HG03558 (cell line): ENCODE data around the gene CTNNBIP1.

Experiments used
- ATAC-seq: cut with Tn5 transposase; IDR thresholded peaks from one replicate; pipeline ENCODE4 v1.9.1; 2021; ENCODE audit warnings: moderate number of reproducible peaks; ENCODE audit not compliant: unreplicated experiment; ENCODE audit errors: extremely low read depth

CTNNBIP1 gene

GRCh38 chr1:9860887-9861286 is 49.2 kb downstream of the CTNNBIP1 start:
- no peak for ATAC-seq

DNA sequence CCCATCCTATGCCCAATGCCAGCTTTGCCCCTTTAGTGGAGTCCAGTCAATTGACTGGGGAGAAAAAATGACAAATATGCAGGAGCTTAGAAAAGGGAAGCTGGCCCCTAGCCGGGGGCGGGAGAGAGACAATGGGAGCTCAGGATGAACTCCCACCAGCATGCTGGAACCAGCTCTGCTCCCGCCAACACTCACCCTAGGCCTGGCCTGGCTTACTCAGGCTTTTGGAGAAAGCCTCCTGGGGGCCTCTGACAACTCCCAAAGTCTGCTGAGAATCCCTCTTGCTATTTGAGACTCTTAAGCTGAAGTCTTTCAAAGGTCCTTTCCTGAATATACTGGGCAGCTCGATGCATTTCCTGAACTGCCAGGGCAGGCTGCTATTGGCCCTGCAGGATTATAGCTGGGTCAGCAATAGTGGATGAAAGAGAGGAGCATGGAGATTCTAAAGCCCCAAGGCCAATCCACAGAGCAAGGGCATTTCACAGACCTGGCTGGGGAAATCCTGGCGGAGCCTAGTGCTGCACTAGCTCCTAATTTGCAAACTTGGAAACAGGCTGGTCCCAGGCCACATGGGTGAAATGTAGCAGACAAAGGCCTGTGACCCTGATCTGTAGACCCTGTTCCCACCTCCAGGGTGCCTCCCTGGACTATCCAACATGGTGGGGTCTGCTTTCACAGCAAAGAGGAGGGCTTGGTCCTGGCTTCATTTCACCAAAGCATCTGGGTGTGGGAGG is 50.6 kb downstream of the CTNNBIP1 start:
- ATAC-seq = no peak

- no peak for ATAC-seq
Observed at GRCh38 chr1:9858293-9859035, 51.6 kb downstream of the CTNNBIP1 start.

DNA sequence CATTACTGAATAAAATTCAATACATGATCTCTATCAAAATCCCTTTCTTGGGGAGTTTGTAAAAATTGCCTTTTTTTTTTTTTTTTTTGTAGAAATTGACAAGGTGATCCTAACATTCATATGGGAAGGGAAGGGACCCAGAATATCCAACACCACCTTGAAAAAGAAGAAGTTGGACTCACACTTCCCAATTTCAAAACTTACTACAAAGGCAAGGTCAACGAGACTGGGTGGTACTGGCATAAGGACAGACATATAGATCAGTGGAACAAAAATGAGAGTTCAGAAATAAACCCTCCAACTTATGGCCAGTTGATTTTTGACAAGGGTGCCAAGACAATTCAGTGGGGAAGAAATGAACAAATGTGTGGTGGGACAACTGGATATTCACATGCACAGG is 54.9 kb downstream of the CTNNBIP1 start:
- no peak for ATAC-seq

- ATAC-seq = no peak
Observed at GRCh38 chr1:9853249-9853595, 56.8 kb downstream of the CTNNBIP1 start.

GRCh38 chr1:9852410-9853248 is 57.4 kb downstream of the CTNNBIP1 start:
- ATAC-seq = no peak

DNA sequence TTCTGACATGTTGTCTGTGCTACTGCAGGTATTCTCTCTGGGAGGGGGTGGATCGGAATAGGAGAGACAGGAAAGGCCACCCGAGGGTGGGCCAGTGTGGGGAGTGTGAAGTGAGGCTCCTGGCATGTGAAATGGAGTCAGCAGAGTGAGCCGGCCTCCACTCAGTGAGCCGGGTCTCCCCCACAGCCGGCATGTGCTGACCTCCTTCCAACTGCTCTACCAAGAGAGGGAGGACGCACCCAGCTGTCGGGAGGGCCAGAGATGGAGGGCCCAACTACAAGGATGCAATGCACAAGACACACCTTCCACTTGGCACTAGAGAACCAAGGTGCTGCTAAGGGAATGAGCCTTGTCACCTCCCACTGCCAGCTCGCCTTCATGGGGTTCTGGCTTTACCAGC is 58.1 kb downstream of the CTNNBIP1 start:
- ATAC-seq = no peak

DNA sequence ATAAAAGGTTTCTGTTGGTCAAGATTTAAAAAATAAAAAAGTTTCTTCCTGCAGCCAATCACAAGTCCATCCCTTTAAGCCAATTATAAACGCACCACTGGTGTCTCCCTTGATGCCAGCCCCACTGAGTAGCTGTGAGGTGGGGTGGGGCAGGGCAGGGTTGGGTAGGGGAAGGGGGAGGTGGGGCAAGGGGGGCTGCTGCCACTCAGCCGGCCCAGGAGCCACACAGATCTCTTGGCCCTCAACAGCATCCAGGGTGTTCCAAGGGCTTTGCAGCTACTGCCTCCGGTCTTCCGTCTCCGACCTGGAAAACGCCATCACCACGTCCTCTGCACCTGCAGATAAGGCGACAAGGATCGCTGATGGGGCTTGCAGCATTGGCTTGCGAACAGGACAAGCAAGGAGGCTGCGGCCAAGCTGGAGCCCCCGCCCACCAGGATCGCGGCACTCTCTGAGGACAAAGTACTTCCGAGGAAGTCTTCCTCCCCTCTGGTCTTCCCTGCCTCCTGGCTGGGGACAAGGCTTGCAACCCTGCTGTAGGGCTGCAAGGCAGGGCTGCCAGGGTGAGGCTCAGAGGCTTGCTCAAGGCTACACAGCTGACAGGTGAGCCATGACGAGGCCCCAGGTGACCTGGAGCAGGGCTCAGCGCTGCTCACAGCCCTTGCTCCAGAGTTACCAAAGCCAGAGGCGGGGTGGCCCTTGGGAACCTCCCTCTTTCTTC is 59.5 kb downstream of the CTNNBIP1 start:
- ATAC-seq = no peak

DNA sequence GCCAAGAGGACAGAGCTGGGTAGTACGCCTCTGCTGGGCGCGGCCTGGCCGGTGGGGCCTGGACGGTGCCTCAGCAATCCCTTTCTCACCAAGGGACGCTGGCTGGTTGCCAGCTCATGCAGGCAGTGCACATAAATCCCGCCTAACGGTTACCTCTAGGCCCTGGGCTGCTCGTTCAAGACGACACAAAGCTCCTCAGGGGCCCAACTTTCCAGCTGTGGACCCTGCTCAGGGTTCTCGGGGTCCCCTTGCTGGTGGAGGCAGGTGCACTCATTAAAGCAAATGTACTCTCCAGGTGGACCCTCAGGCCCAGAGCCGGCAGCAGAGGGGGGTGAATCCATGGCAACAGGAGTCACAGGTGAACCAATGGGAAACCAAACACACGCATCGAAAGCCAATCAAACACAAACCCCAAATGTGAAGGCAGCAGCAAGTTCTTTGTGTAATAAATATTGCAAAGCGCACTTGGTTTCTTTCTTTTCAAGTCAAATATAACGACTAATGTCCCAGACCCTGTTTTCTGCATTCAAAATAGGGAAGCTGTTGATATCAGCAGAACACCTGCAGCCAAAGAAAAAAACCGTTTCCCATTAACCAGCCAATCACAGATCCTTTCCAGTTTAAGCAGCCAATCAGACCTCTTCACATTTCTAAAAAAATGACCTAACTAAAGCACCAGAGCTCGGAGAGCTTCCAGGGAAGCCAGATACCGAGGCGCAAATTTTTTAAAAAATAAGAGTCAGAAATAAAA is 60.2 kb downstream of the CTNNBIP1 start:
- no peak for ATAC-seq

- ATAC-seq = no peak
Observed at GRCh38 chr1:9848022-9848421, 62.0 kb downstream of the CTNNBIP1 start.

GRCh38 chr1:9847269-9847668 is 62.8 kb downstream of the CTNNBIP1 start:
- no peak for ATAC-seq

DNA sequence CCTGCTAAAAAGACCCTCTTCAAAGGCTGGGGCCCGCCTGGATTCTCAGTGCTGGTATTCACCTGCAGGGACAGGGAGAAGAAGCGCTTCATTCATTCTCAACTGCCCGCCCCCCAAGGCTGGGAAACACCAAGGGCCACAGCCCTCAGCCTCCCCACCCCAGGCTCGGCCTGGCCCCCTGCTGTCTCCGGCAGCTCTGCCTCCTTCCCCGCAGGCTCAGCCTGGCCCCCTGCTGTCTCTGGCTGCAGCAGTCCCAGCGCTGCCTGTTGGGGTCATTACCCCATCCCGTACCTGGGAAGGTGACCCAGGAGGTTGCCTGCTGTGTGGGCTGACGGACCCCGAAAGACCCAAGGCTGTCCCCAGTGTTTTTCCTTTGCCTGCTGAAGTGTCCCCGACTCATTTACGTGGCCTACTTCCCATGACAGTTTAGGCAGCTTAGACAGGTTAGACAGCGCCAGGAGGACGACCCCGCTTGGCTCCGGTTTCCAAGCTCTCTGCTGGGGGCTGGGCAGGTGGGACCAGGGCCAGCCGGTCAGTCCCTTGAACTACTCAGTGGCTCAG is 63.4 kb downstream of the CTNNBIP1 start:
- ATAC-seq = no peak

DNA sequence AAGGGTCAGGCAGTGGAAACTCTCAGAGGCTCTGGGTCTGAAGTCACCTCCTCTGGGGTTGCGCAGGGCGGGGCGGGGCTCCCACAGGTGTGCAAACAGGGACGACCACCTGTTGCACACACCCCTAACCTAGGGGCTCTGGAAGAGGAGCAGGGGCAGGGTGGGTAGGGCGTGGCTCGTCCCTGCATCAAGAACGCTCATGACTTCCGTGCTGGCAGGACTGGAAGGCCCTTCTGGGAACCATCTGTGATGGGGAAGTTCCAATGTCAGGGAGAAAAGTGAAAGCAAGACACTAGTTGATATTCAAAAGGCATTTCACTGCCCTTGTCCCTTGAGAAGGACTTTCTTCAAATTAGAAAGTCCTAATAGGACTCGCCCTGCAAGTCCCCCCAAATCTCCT is 64.2 kb downstream of the CTNNBIP1 start:
- no peak for ATAC-seq

DNA sequence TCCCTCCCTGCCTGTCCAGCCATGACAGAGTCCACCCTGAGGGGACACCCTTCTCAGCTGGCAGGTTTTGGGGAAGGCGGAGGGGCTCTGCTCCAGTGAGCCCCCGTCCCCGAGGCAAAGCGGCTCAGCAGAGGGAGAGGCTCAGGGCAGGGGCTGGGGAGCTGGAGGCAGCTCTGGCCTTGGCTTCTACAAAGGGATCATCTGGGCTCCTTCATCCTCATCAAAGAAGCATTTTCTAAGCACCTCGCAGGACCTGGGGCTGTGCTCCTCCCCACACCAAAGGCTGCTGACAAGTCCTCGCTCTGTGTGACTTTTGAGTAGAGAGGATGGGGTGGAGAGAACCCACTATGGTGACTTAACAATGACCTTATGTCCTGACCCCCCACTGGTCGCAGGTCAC is 65.3 kb downstream of the CTNNBIP1 start:
- no peak for ATAC-seq

DNA sequence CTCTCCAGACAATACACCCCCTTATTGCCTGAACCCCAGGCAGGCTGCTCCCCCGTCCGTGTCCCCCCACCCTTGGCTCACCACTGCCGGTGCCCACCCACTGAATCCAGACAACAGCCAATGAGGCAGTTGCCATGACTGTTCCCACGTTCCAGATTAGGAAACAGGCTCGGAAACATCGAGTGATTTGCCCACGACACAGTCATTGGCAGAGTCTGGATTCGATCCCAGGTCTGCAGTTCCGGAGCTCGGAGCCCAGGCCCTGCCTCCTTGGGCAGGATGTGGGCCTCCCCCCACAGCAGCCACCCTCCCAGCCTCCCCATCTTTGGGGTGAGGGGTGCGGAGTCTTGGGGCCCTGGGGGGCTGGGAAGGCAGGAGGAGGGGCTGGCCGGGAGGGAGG is 66.0 kb downstream of the CTNNBIP1 start:
- ATAC-seq = no peak

- ATAC-seq = no peak
Observed at GRCh38 chr1:9843576-9843945, 66.5 kb downstream of the CTNNBIP1 start.

GRCh38 chr1:9842781-9843575 is 67.1 kb downstream of the CTNNBIP1 start:
- ATAC-seq = no peak

GRCh38 chr1:9842073-9842711 is 67.9 kb downstream of the CTNNBIP1 start:
- no peak for ATAC-seq
